WTC11 (cell line): ENCODE results near the gene APMAP. TPM values are rescaled to one million over a fixed set of nuclear protein-coding genes. Genes with fewer than 3 reads are reported as not detected.

ENCODE experiments used
- ATAC-seq: fragments of 200-7000 bp; cut with Tn5 transposase; 2 replicates; pipeline ENCODE4 v1.10.0; 2021; ENCODE audit warnings: mild to moderate bottlenecking, moderate library complexity
- CTCF ChIA-PET: fragments of 300-600 bp; sonication (Branson Sonifier 250); formaldehyde crosslinking; loops from one replicate; lab custom pipeline; 2021; ENCODE audit warnings: antibody characterized with exemption; lab: Charles Lee
- POLR2A ChIA-PET: fragments of 350-600 bp; sonication (Branson Sonifier 250); formaldehyde crosslinking; loops from one replicate; lab custom pipeline; 2021; ENCODE audit warnings: antibody characterized with exemption; lab: Charles Lee
- DNase-seq: peaks from one replicate; pipeline ENCODE4 v3.0.0; 2021; ENCODE audit warnings: low spot score
- H3K27ac Mint-ChIP-seq: 2 replicates; pipeline ENCODE4 v1.8.0; 2021; ENCODE audit warnings: mixed read lengths
- H3K27me3 Mint-ChIP-seq: 2 replicates; pipeline ENCODE4 v1.8.0; 2021; ENCODE audit warnings: low read depth, mild to moderate bottlenecking, moderate library complexity, mixed read lengths
- H3K36me3 Mint-ChIP-seq: 2 replicates; pipeline ENCODE4 v1.8.0; 2021; ENCODE audit warnings: mixed read lengths
- H3K4me1 Mint-ChIP-seq: 2 replicates; pipeline ENCODE4 v1.8.0; 2022; ENCODE audit warnings: mixed read lengths
- H3K4me3 Mint-ChIP-seq: 2 replicates; pipeline ENCODE4 v1.8.0; 2021; ENCODE audit warnings: mild to moderate bottlenecking, moderate library complexity, mixed read lengths
- H3K9me3 Mint-ChIP-seq: 2 replicates; pipeline ENCODE4 v1.8.0; 2021; ENCODE audit warnings: mixed read lengths
- ATF3 ChIP-seq: sonication (generic); formaldehyde crosslinking; conservative IDR thresholded peaks from 2 replicates; pipeline ENCODE4 v1.8.1; 2022; ENCODE audit warnings: mild to moderate bottlenecking, missing genetic modification reagents
- CREM ChIP-seq: sonication (generic); formaldehyde crosslinking; IDR thresholded peaks from 2 replicates; pipeline ENCODE4 v1.8.1; 2022; ENCODE audit warnings: mild to moderate bottlenecking, missing genetic modification reagents, moderate library complexity
- E2F4 ChIP-seq: sonication (generic); formaldehyde crosslinking; IDR thresholded peaks from 2 replicates; pipeline ENCODE4 v1.8.1; 2022; ENCODE audit warnings: low read depth, mild to moderate bottlenecking, moderate library complexity, missing genetic modification reagents, borderline replicate concordance
- FOXK1 ChIP-seq: sonication (generic); formaldehyde crosslinking; IDR thresholded peaks from 2 replicates; pipeline ENCODE4 v1.8.0; 2022; ENCODE audit warnings: mild to moderate bottlenecking, moderate library complexity, missing genetic modification reagents
- GABPB1 ChIP-seq: sonication (generic); formaldehyde crosslinking; IDR thresholded peaks from 2 replicates; pipeline ENCODE4 v1.8.1; 2023; ENCODE audit warnings: mild to moderate bottlenecking, missing genetic modification reagents
- IRF2 ChIP-seq: sonication (generic); formaldehyde crosslinking; IDR thresholded peaks from 2 replicates; pipeline ENCODE4 v1.8.0; 2022; ENCODE audit warnings: low read depth, missing genetic modification reagents, borderline replicate concordance
- KAT7 ChIP-seq: sonication (generic); formaldehyde crosslinking; IDR thresholded peaks from 2 replicates; pipeline ENCODE4 v1.8.1; 2023; ENCODE audit warnings: missing genetic modification reagents, mild to moderate bottlenecking, borderline replicate concordance
- NFATC4 ChIP-seq: fragments of 250-450 bp; sonication (Bioruptor Pico); IDR thresholded peaks from 2 replicates; pipeline ENCODE4 v1.9.0; 2021; ENCODE audit warnings: mild to moderate bottlenecking
- NFYB ChIP-seq: sonication (generic); formaldehyde crosslinking; conservative IDR thresholded peaks from 2 replicates; pipeline ENCODE4 v1.8.0; 2022; ENCODE audit warnings: low read depth, missing genetic modification reagents
- NR1H2 ChIP-seq: sonication (generic); formaldehyde crosslinking; IDR thresholded peaks from 2 replicates; pipeline ENCODE4 v1.9.0; 2021; ENCODE audit warnings: mild to moderate bottlenecking, moderate library complexity, missing genetic modification reagents
- SMAD4 ChIP-seq: sonication (generic); formaldehyde crosslinking; IDR thresholded peaks from 2 replicates; pipeline ENCODE4 v1.8.0; 2022; ENCODE audit warnings: mild to moderate bottlenecking, missing genetic modification reagents
- TEAD1 ChIP-seq: sonication (generic); formaldehyde crosslinking; IDR thresholded peaks from 2 replicates; pipeline ENCODE4 v1.8.0; 2022; ENCODE audit warnings: mild to moderate bottlenecking, missing genetic modification reagents
- ZNF121 ChIP-seq: sonication (generic); formaldehyde crosslinking; IDR thresholded peaks from 2 replicates; pipeline ENCODE4 v1.8.0; 2023; ENCODE audit warnings: missing genetic modification reagents
- ZNF138 ChIP-seq: sonication (generic); formaldehyde crosslinking; conservative IDR thresholded peaks from 2 replicates; pipeline ENCODE4 v1.8.1; 2022; ENCODE audit warnings: mild to moderate bottlenecking, moderate library complexity, missing genetic modification reagents
- ZNF219 ChIP-seq: sonication (generic); formaldehyde crosslinking; IDR thresholded peaks from 2 replicates; pipeline ENCODE4 v1.8.0; 2023; ENCODE audit warnings: missing genetic modification reagents, mild to moderate bottlenecking, borderline replicate concordance
- ZNF232 ChIP-seq: sonication (generic); formaldehyde crosslinking; IDR thresholded peaks from 2 replicates; pipeline ENCODE4 v1.8.0; 2022; ENCODE audit warnings: mild to moderate bottlenecking, missing genetic modification reagents
- ZNF317 ChIP-seq: sonication (generic); formaldehyde crosslinking; IDR thresholded peaks from 2 replicates; pipeline ENCODE4 v1.8.1; 2023; ENCODE audit warnings: low read depth, mild to moderate bottlenecking, moderate library complexity, missing genetic modification reagents, borderline replicate concordance
- ZSCAN18 ChIP-seq: fragments of 250-450 bp; sonication (Bioruptor Pico); IDR thresholded peaks from 2 replicates; pipeline ENCODE4 v2.1.2; 2022; ENCODE audit warnings: mild to moderate bottlenecking, moderate library complexity
- total RNA-seq: library from RNA; stranded (reverse); gene quantifications from 3 replicates; pipeline ENCODE4 v1.2.3, GENCODE V29; 2021
- TF ChIP-seq, protein P1 (sequence below): sonication (generic); formaldehyde crosslinking; IDR thresholded peaks from 2 replicates; pipeline ENCODE4 v1.8.1; 2022; ENCODE audit warnings: mild to moderate bottlenecking, missing genetic modification reagents, moderate library complexity, borderline replicate concordance
- TF ChIP-seq, protein P2 (sequence below): fragments of 250-450 bp; sonication (Bioruptor Pico); IDR thresholded peaks from 2 replicates; pipeline ENCODE4 v1.9.0; 2021; ENCODE audit warnings: mild to moderate bottlenecking
- TF ChIP-seq, protein P3 (sequence below): sonication (generic); formaldehyde crosslinking; IDR thresholded peaks from 2 replicates; pipeline ENCODE4 v1.8.1; 2023; ENCODE audit warnings: mild to moderate bottlenecking, missing genetic modification reagents
- TF ChIP-seq, protein P4 (sequence below): fragments of 250-450 bp; sonication (Bioruptor Pico); IDR thresholded peaks from 2 replicates; pipeline ENCODE4 v1.9.0; 2021; ENCODE audit warnings: mild to moderate bottlenecking, borderline replicate concordance

APMAP gene
- total RNA-seq, 1 experiment from 2014 or later, result 55.3 TPM

GRCh38 chr20:24984961-24985640 lies 7.5 kb downstream of the APMAP start (continued):
- TF ChIP-seq, protein P1, sequence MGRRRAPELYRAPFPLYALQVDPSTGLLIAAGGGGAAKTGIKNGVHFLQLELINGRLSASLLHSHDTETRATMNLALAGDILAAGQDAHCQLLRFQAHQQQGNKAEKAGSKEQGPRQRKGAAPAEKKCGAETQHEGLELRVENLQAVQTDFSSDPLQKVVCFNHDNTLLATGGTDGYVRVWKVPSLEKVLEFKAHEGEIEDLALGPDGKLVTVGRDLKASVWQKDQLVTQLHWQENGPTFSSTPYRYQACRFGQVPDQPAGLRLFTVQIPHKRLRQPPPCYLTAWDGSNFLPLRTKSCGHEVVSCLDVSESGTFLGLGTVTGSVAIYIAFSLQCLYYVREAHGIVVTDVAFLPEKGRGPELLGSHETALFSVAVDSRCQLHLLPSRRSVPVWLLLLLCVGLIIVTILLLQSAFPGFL (CRISPR knock-in tag), result no peak
- no peak for TF ChIP-seq ZNF138 (CRISPR knock-in tag)
- TF ChIP-seq ZNF317 (CRISPR knock-in tag), result no peak
- TF ChIP-seq ZNF219 (CRISPR knock-in tag), result no peak
- TF ChIP-seq SMAD4 (CRISPR knock-in tag), result no peak
- no peak for TF ChIP-seq NFYB (CRISPR knock-in tag)
- no peak for TF ChIP-seq IRF2
- TF ChIP-seq, all 79 proteins: peak for 0

GRCh38 chr20:24983896-24984295 lies 8.7 kb downstream of the APMAP start:
- ATAC-seq (no peak), DNase-seq (no peak)
- Mint-ChIP-seq H3K4me3 (no peak overlapping the region), H3K4me1 (no peaks in the 10 kb centered on the region), H3K9me3 (peaks cover 23% of the 10 kb centered on the region), H3K36me3 (peaks cover 43% of the 10 kb centered on the region), H3K27me3 (no peaks in the 10 kb centered on the region), H3K27ac (no peak overlapping the region)
- POLR2A ChIA-PET, result no interaction called here
- CTCF ChIA-PET, result no interaction called here
- no peak for TF ChIP-seq E2F4 (CRISPR knock-in tag)
- TF ChIP-seq, protein P2, sequence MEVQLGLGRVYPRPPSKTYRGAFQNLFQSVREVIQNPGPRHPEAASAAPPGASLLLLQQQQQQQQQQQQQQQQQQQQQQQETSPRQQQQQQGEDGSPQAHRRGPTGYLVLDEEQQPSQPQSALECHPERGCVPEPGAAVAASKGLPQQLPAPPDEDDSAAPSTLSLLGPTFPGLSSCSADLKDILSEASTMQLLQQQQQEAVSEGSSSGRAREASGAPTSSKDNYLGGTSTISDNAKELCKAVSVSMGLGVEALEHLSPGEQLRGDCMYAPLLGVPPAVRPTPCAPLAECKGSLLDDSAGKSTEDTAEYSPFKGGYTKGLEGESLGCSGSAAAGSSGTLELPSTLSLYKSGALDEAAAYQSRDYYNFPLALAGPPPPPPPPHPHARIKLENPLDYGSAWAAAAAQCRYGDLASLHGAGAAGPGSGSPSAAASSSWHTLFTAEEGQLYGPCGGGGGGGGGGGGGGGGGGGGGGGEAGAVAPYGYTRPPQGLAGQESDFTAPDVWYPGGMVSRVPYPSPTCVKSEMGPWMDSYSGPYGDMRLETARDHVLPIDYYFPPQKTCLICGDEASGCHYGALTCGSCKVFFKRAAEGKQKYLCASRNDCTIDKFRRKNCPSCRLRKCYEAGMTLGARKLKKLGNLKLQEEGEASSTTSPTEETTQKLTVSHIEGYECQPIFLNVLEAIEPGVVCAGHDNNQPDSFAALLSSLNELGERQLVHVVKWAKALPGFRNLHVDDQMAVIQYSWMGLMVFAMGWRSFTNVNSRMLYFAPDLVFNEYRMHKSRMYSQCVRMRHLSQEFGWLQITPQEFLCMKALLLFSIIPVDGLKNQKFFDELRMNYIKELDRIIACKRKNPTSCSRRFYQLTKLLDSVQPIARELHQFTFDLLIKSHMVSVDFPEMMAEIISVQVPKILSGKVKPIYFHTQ, result no peak
- TF ChIP-seq, protein P3, sequence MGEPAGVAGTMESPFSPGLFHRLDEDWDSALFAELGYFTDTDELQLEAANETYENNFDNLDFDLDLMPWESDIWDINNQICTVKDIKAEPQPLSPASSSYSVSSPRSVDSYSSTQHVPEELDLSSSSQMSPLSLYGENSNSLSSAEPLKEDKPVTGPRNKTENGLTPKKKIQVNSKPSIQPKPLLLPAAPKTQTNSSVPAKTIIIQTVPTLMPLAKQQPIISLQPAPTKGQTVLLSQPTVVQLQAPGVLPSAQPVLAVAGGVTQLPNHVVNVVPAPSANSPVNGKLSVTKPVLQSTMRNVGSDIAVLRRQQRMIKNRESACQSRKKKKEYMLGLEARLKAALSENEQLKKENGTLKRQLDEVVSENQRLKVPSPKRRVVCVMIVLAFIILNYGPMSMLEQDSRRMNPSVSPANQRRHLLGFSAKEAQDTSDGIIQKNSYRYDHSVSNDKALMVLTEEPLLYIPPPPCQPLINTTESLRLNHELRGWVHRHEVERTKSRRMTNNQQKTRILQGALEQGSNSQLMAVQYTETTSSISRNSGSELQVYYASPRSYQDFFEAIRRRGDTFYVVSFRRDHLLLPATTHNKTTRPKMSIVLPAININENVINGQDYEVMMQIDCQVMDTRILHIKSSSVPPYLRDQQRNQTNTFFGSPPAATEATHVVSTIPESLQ (CRISPR knock-in tag), result no peak
- TF ChIP-seq KAT7, result no peak
- TF ChIP-seq FOXK1, result no peak
- no peak for TF ChIP-seq GABPB1 (CRISPR knock-in tag)
- TF ChIP-seq ZNF121, result no peak
- TF ChIP-seq, protein P4, sequence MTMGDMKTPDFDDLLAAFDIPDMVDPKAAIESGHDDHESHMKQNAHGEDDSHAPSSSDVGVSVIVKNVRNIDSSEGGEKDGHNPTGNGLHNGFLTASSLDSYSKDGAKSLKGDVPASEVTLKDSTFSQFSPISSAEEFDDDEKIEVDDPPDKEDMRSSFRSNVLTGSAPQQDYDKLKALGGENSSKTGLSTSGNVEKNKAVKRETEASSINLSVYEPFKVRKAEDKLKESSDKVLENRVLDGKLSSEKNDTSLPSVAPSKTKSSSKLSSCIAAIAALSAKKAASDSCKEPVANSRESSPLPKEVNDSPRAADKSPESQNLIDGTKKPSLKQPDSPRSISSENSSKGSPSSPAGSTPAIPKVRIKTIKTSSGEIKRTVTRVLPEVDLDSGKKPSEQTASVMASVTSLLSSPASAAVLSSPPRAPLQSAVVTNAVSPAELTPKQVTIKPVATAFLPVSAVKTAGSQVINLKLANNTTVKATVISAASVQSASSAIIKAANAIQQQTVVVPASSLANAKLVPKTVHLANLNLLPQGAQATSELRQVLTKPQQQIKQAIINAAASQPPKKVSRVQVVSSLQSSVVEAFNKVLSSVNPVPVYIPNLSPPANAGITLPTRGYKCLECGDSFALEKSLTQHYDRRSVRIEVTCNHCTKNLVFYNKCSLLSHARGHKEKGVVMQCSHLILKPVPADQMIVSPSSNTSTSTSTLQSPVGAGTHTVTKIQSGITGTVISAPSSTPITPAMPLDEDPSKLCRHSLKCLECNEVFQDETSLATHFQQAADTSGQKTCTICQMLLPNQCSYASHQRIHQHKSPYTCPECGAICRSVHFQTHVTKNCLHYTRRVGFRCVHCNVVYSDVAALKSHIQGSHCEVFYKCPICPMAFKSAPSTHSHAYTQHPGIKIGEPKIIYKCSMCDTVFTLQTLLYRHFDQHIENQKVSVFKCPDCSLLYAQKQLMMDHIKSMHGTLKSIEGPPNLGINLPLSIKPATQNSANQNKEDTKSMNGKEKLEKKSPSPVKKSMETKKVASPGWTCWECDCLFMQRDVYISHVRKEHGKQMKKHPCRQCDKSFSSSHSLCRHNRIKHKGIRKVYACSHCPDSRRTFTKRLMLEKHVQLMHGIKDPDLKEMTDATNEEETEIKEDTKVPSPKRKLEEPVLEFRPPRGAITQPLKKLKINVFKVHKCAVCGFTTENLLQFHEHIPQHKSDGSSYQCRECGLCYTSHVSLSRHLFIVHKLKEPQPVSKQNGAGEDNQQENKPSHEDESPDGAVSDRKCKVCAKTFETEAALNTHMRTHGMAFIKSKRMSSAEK (CRISPR knock-in tag), result no peak
- TF ChIP-seq ZNF232 (CRISPR knock-in tag), result no peak
- no peak for TF ChIP-seq NR1H2 (CRISPR knock-in tag)
- TF ChIP-seq TEAD1 (CRISPR knock-in tag), result no peak
- no peak for TF ChIP-seq ZSCAN18 (CRISPR knock-in tag)
- no peak for TF ChIP-seq NFATC4 (CRISPR knock-in tag)
- TF ChIP-seq ATF3 (CRISPR knock-in tag), result no peak
- TF ChIP-seq CREM, result no peak
